Activated CD4-positive, CD25-positive, alpha-beta regulatory T cell treated with anti-CD3 and anti-CD28 coated beads, Interleukin-2, amount 50 U/mL, for 72 hours (primary cell): ENCODE data around the gene USP49.

Experiments
- DNase-seq: peaks from one replicate; pipeline ENCODE4 v3.0.0; 2021

The USP49 gene

GRCh38 chr6:41927253-41927652 lies 32.1 kb upstream of the USP49 start:
- DNase-seq = no peak

GRCh38 chr6:41922154-41922553 lies 27.0 kb upstream of the USP49 start:
- DNase-seq = no peak

- no peak for DNase-seq
Observed at GRCh38 chr6:41921712-41921998, 26.5 kb upstream of the USP49 start.

DNA sequence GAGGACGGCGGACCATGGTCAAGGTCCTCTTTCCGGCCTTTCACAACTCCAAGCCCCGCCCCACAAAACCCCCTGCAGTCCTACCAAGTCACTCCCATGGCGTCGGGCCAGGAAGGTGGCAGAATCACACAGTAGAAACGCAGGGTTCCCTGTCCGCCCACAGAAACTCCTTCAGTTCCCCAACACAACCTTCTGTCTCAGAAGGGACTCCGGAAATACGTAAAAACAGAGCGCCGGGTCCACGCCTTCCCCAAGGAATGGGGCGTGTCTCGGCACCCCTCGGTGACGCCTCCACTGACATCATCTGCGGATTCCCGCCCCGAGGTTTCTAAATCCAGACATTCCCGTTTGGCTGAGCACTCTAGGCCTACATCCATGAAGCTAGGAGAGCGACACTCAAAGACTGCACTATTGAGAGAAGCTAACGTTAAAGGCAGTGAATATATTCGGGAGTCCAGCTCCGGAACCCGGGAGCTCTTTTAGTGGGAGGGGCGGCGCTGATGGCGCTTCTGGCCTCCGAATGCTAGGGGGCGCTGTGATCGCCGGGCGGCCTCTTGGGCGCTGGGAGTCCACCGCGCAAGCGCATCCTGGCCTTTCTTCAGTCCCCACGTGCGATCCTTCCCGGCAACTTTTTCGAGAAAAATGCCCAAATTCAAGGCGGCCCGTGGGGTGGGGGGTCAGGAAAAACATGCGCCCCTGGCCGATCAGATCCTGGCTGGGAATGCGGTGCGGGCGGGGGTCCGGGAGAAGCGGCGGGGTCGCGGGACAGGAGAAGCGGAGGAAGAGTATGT lies 25.9 kb upstream of the USP49 start, which contains the start of the genes BYSL and MED20:
BYSL (plus strand) TSS at position 579 of the 791 bp plus-strand sequence; CDS start at position 643, 64 bp downstream.
MED20 (minus strand) TSS at position 219 of the 791 bp plus-strand sequence; CDS start at position 98, 121 bp downstream.
- peak; percentile 97 for DNase-seq

GRCh38 chr6:41917528-41917927 lies 22.4 kb upstream of the USP49 start:
- no peak for DNase-seq

DNA sequence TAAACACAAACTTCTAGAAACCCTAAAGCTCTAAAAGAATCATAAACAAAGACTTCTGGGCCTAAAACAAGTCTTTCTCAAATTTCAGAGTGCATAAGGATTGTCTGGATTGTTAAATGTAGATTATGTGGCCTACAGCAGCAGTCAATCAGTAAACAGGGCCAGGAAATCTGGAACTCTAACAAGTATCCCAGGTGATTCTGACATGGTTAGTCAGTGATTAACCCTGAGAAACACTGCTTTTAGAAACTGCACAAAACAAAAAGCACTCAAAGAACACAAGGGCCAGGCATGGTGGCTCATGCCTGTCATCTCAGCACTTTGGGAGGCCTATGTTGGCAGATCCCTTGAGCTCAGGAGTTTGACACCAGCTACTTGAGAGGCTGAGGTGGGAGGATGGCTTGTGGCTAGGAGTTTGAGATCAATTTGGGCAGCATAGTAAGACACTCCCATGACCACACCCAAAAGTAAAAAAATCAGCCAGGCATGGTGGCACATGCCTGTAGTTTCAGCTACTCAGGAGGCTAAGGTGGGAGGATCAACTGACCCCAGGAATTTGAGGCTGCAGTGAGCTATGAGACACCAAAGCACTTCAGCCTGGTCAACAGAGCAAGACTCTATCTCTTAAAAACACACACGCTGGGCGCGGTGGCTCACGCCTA lies 19.8 kb upstream of the USP49 start:
- DNase-seq = no peak

GRCh38 chr6:41914343-41914742 lies 19.2 kb upstream of the USP49 start:
- DNase-seq = no peak

DNA sequence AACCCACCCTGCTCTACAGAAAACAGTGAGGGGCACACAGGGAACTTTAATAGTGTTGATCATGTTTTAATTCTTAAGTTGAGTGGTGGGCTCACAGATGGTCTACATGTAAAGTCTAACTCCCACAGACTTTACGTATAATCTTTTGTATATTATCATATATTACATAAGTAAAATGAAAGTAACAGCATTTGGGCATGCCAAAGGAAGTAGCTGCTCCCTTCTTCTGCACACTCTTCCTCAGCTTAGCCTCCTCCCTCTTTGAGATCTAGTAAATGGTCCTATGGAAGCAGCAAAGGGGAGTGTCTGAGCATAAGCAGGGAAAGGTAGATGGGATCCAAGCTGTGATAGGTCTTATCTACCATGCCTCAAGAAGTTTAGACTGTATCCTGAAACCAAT lies 14.6 kb upstream of the USP49 start:
- DNase-seq = no peak

GRCh38 chr6:41901882-41902519 lies 6.8 kb upstream of the USP49 start:
- DNase-seq = no peak

GRCh38 chr6:41900861-41901260 lies 5.7 kb upstream of the USP49 start:
- no peak for DNase-seq

GRCh38 chr6:41896281-41896680 lies 1.1 kb upstream of the USP49 start:
- DNase-seq = no peak

DNA sequence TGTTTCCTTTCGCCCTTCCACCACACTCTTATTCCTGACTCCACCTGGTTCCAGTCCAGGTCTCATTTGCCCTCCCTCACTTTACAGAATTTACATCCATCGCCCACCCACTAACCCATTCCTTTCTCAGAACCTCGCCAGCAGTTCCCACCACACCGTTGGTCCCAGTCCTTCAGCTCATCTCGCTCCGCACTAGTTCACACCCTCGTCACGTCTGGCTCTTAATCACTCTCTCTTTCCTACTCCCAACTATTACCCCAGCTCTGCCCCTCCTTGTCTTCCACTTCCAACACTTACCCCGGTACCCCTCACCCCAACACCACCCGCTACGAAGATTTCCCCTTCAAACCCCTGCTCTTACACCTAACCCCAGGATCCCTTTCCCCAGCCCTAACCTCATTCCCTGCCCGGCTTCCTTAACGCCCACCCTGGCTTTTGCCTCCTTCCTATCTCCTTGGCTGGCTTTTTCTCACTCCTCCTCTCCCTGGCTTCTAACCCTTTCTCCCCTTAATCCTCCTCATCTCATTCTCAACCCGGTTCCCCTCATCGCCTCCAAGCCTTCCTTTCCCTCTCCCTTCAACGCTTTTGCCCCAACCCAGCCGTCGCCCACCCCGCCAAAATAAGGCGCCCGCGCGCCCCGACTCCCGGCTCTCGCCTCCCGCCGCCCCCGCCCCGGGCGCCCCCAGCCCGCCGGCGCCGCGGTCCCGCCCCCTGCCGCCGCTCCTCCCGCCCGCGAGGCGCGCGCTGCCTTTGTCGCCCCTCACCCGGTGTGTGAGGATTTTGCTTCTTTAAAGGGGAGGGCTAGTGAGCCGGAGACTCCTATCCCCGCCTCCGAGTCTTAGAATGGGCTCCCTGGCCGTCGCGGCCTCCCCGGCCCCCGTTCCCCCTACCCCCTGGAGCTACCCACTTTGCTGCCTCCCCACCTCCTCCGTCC lies 542 bp downstream of the USP49 start:
- DNase-seq = no peak

- no peak for DNase-seq
Observed at GRCh38 chr6:41892921-41893564, 2.1 kb downstream of the USP49 start.

DNA sequence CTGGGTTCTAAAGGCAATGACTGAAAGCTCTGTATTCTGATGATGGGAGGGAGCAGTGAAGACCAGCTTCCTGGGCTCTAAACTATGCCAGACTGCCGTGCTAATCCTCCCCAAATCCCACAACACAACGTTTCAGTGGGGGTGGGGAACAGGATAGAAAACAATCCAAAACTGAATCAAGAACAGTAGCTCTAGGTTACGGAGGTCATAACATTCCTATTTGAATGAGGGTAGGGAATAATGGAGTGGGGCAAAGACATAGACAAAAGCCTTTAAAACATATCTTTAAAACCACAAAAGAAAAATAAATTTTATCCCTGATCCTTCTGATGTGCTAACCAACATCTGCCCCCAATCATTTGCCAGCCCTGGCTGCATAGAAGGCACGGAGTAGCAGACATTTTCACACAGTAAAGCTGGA lies 7.8 kb downstream of the USP49 start:
- no peak for DNase-seq

- no peak for DNase-seq
Observed at GRCh38 chr6:41885930-41886329, 9.2 kb downstream of the USP49 start.

GRCh38 chr6:41884957-41885356 lies 10.2 kb downstream of the USP49 start:
- no peak for DNase-seq

- DNase-seq = no peak
Observed at GRCh38 chr6:41881506-41881905, 13.7 kb downstream of the USP49 start.

DNA sequence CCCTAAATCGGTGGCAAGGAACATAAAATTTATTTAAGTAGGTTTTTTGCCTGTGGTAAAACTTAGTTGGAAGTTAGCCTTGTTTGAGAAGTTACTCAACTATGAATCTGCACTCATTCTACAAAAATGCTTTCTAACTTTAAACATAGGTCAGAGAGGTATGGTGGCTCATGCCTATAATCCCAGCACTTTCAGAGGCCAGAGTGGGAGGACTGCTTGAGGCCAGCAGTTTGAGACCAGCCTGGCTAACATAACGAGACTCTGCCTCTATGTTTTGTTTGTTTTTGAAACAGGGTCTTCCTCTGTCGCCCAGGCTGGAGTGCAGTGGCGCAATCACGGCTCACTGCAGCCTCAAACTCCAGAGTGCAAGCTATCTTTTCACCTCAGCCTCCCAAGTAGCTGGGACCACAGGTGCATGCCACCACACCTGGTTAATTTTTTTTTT lies 16.2 kb downstream of the USP49 start:
- no peak for DNase-seq

DNA sequence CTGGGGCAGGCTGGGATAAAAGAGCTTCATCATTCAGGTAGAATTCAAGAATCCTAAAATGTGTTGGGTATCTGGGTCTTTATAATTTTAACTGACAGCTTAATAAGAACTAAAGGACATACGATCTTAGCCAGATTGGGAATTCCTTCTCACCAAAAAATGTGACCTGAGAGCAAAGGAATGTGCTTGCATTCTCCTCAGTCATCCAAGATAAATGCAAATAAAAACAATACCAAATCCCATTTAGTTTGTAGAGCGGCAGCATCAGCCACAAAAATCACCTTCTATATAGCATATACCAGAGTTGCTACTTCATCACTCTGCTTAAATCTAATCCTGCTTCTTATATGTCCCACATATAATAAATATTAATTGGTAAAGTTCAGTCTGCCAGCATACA lies 16.9 kb downstream of the USP49 start:
- no peak for DNase-seq

- no peak for DNase-seq
Observed at GRCh38 chr6:41877051-41877680, 18.0 kb downstream of the USP49 start.

DNA sequence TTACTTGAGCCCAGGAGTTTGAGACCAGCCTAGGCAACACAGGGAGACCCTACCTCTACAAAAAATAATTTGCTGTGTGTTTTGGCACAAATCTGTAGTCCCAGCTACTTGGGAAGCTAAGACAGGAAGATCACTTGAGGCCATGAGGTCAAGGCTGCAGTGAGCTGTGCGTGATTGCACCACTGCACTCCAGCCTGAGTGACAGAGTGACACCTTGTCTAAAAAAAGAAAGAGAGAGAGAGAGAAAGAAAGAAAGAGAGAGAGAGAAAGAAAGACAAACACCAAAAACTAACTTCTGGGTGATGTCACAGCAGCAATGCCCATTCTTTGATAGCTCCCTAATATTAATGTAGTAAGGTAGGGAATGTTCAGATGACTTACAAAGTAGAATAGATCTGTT lies 20.4 kb downstream of the USP49 start:
- no peak for DNase-seq

GRCh38 chr6:41872147-41872546 lies 23.0 kb downstream of the USP49 start:
- no peak for DNase-seq
